Hepatocyte (in vitro differentiated cells): ENCODE measurements around the gene SMARCB1.

Source experiments
- EZH2 ChIP-seq: fragments of 200-600 bp; sonication (generic); IDR thresholded peaks from 2 replicates; pipeline ENCODE4 v1.6.1; 2016; ENCODE audit warnings: antibody characterized with exemption, mild to moderate bottlenecking, borderline replicate concordance
- TF ChIP-seq, protein P1 (sequence below): fragments of 200-600 bp; sonication (generic); IDR thresholded peaks from 2 replicates; pipeline ENCODE4 v1.5.1; 2016; ENCODE audit warnings: antibody characterized with exemption, mild to moderate bottlenecking; ENCODE audit not compliant: poor library complexity

DNA sequence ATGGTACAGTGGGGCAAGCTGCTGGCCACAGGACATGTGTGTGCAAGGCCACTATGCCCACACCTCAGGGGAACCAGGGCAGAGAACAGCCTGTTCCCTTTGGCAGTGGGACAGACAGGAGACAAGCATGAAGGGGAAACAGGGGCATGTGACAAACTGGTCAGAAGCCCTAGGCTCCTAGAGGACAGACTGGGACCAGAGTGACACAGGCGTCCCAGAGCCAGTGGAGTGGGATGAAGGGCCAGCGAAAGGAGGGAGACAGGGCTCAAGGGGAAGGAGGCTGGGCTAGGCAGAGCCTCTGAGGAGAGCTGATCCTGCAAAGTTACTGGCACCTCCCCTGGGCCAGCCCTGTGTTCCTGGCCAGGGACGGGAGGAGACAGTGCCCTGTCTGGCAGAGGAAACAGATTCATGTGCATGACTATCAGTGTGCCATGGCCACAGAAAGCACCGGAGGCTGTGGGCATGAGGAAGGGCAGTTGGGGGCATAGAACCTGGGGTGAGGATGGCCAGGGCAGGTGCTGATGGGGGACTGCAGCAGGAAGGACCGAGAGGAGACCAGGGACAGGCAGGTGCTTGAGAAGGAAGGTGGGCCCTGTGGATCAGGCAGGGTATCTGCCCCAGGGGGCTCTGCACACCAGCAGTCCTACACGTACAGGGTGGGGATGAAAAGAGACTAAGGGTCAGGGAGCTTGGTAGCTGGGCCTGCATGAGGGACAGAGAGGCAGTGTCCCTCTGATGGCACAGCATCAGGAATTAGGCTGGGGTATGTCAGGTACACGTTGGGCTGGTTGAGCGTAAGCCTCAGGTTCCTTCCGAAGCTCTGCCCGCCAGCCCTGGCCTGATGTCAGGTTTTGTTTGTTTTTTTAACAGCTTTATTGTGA, 42.3 kb downstream of the SMARCB1 start:
- no peak for TF ChIP-seq EZH2
- TF ChIP-seq, protein P1, sequence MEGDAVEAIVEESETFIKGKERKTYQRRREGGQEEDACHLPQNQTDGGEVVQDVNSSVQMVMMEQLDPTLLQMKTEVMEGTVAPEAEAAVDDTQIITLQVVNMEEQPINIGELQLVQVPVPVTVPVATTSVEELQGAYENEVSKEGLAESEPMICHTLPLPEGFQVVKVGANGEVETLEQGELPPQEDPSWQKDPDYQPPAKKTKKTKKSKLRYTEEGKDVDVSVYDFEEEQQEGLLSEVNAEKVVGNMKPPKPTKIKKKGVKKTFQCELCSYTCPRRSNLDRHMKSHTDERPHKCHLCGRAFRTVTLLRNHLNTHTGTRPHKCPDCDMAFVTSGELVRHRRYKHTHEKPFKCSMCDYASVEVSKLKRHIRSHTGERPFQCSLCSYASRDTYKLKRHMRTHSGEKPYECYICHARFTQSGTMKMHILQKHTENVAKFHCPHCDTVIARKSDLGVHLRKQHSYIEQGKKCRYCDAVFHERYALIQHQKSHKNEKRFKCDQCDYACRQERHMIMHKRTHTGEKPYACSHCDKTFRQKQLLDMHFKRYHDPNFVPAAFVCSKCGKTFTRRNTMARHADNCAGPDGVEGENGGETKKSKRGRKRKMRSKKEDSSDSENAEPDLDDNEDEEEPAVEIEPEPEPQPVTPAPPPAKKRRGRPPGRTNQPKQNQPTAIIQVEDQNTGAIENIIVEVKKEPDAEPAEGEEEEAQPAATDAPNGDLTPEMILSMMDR, result no peak
